Gastroesophageal sphincter (tissue), 4 donors: ENCODE measurements around the gene NGF. TPM values are rescaled to one million over a fixed set of nuclear protein-coding genes. Genes with fewer than 3 reads are reported as not detected.
"Not testable (repeated sequence)": the region's sequence is repeated elsewhere in the genome, so short reads cannot be mapped to it uniquely, and the experiment has no call there.

Experiments
- ATAC-seq: fragments of 150-250 bp; one replicate; pipeline ENCODE4 v1.9.1; 2016; ENCODE audit warnings: mild to moderate bottlenecking, moderate library complexity
- H3K27ac ChIP-seq, 4 donors: fragments of 200-600 bp; sonication (generic) in 3 of 4; 1 replicate in 3 of 4; 2 replicates in 1 of 4; pipeline ENCODE4 v1.5.1; 2016 to 2019
- H3K27me3 ChIP-seq: fragments of 200-600 bp; sonication (generic); one replicate; pipeline ENCODE4 v1.5.1; 2019
- H3K36me3 ChIP-seq, 2 donors: fragments of 200-600 bp; sonication (generic); one replicate each; pipeline ENCODE4 v1.5.1; 2019; ENCODE audit warnings: control low read depth in 1 of 2
- H3K4me1 ChIP-seq, 3 donors: fragments of 200-600 bp; sonication (generic); 1 replicate in 2 of 3; 2 replicates in 1 of 3; pipeline ENCODE4 v1.5.1; 2016 to 2019; ENCODE audit warnings: control low read depth in 2 of 3
- H3K4me3 ChIP-seq, 2 donors: fragments of 200-600 bp; sonication (generic); one replicate each; pipeline ENCODE4 v1.5.1; 2019; ENCODE audit warnings: mild to moderate bottlenecking in 1 of 2, moderate library complexity in 1 of 2
- H3K9me3 ChIP-seq, 3 donors: fragments of 200-600 bp; sonication (generic); one replicate each; pipeline ENCODE4 v1.5.1; 2017 to 2019; ENCODE audit warnings: control low read depth in 2 of 3
- EP300 ChIP-seq: sonication (generic); formaldehyde crosslinking; IDR thresholded peaks from one replicate; pipeline ENCODE4 v1.6.1; 2017; ENCODE audit warnings: antibody characterized with exemption, mild to moderate bottlenecking
- POLR2A ChIP-seq, 2 donors: fragments of 450-650 bp; IDR thresholded peaks; one replicate each; pipeline ENCODE4 v1.6.1; 2017; ENCODE audit warnings: antibody characterized with exemption in 2 of 2, mild to moderate bottlenecking in 2 of 2, moderate library complexity in 1 of 2
- POLR2AphosphoS5 ChIP-seq: sonication (generic); formaldehyde crosslinking; IDR thresholded peaks from one replicate; pipeline ENCODE4 v1.6.1; 2017; ENCODE audit warnings: antibody characterized with exemption
- whole genome bisulfite sequencing, 2 donors: methylation state at CpG; one replicate each; pipeline ENCODE4 v1.1.5; 2018; ENCODE audit warnings: low coverage in 1 of 2; 5-methylcytosine and 5-hydroxymethylcytosine counted together
- total RNA-seq, 4 donors: library from RNA; depleted of rRNA; stranded (reverse); fragments of >200 nt; gene quantifications; one replicate each; pipeline ENCODE4 v1.1.0, GENCODE V29; 2016
- TF ChIP-seq, protein P1 (sequence below), 4 experiments: fragments of 200-600 bp in 2 of 4; fragments of 450-650 bp in 2 of 4; sonication (generic) in 1 of 4; IDR thresholded peaks; one replicate each; pipeline ENCODE4 v1.5.1; 2017 to 2019; ENCODE audit warnings: antibody characterized with exemption in 4 of 4, mild to moderate bottlenecking in 2 of 4, moderate library complexity in 2 of 4

The NGF gene
- total RNA-seq, 4 donors from 2014 or later = 0.74 to 3.4 (median 2.1) TPM

DNA sequence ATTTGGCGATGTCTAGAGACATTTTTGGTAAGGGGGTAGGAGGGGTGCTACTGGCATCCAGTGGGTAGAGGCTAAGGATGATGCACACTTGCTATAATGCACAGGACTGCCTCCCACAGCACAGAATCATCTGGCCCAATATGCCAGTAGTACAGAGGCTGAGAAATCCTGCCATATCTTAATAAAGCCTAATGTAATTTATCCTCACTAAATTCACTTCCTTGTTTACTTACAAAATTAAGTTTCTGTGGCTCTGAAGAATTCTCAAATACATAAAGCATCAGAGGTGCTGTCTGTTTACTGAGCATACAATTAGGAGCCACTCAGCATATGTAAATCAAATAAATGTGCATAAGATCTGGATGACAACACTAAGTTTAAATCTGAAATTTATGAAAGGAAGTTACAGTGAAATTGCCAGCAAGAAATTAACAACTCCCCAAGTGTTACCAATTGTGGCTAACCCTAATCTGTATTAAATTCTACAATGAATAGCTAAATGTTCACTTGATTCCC is 26.5 kb downstream of the NGF start:
- no peak for ATAC-seq
- WGBS, 2 donors = 100% methylated on average over 1 of the region's 1 CpG
- H3K4me3 ChIP-seq = no peak overlapping the region
- peaks cover 0 to 22% (median 4%) of the 10 kb centered on the region in 3 donors for H3K4me1 ChIP-seq
- H3K36me3 ChIP-seq = no peaks in the 10 kb centered on the region
- H3K27ac ChIP-seq = no peak overlapping the region
- no peaks in the 10 kb centered on the region for H3K9me3 ChIP-seq
- TF ChIP-seq POLR2AphosphoS5 (no peak), POLR2A (IDR thresholded peaks at IDR 0.05) (no peak), EP300 (no peak)
- TF ChIP-seq, protein P1, sequence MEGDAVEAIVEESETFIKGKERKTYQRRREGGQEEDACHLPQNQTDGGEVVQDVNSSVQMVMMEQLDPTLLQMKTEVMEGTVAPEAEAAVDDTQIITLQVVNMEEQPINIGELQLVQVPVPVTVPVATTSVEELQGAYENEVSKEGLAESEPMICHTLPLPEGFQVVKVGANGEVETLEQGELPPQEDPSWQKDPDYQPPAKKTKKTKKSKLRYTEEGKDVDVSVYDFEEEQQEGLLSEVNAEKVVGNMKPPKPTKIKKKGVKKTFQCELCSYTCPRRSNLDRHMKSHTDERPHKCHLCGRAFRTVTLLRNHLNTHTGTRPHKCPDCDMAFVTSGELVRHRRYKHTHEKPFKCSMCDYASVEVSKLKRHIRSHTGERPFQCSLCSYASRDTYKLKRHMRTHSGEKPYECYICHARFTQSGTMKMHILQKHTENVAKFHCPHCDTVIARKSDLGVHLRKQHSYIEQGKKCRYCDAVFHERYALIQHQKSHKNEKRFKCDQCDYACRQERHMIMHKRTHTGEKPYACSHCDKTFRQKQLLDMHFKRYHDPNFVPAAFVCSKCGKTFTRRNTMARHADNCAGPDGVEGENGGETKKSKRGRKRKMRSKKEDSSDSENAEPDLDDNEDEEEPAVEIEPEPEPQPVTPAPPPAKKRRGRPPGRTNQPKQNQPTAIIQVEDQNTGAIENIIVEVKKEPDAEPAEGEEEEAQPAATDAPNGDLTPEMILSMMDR (IDR thresholded peaks at IDR 0.05) = no peak
- no peaks in the 10 kb centered on the region for H3K27me3 ChIP-seq

DNA sequence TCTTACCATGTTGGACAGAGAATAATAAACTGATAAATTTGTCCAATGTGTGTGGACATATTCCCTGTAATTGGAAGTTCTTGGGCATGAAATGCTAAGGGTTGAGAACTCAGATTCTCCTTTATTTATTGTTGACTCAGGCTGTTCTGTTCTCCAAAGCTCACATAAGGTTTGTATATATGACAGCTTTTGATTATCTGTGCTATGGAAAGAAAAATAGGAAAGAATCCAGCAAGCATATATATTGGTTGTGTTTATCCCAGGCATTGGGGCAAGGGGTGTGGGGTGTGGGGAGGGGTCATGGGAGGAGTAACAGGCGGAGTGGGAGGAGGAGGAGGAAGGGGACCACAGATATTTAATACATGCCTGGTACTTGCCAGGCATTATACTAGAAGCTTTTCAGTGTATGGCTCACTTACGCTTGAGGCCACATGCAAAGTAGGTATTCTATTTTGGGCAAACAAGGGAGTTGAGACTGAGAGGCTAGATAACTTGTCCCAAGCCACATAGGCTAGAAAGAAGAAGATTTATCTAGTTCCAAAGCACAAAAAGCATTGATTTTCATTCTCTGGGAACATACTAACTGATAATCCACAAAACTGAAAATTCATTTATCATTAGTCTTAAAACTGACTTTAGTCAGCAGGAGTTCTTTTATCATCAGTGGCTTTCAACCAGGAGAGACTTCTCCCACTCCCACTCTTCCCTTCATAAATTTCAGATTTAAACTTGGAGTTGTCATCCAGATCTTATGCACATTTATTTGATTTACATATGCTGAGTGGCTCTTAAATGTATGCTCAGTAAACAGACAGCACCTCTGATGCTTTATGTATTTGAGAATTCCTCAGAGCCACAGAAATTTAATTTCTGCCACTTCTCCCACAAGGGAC is 27.2 kb downstream of the NGF start:
- WGBS, 2 donors = 100% methylated on average over 1 to 2 of the region's 2 CpGs
- TF ChIP-seq POLR2A (IDR thresholded peaks at IDR 0.05) (no peak), EP300 (no peak), POLR2AphosphoS5 (no peak)
- TF ChIP-seq, protein P1 (IDR thresholded peaks at IDR 0.05) = no peak
- Histone ChIP-seq H3K27ac (no peak overlapping the region), H3K27me3 (no peaks in the 10 kb centered on the region), H3K9me3 (no peaks in the 10 kb centered on the region), H3K4me3 (no peak overlapping the region), H3K4me1 (peaks cover 0 to 22% (median 4%) of the 10 kb centered on the region in 3 donors), H3K36me3 (no peaks in the 10 kb centered on the region)
- ATAC-seq = no peak

GRCh38 chr1:115309504-115309903 is 28.5 kb downstream of the NGF start:
- not testable (repeated sequence) for H3K9me3 ChIP-seq, H3K4me3 ChIP-seq, H3K27me3 ChIP-seq, ATAC-seq, H3K36me3 ChIP-seq, H3K27ac ChIP-seq
- peaks cover 0 to 14% (median 4%) of the 10 kb centered on the region in 3 donors for H3K4me1 ChIP-seq

DNA sequence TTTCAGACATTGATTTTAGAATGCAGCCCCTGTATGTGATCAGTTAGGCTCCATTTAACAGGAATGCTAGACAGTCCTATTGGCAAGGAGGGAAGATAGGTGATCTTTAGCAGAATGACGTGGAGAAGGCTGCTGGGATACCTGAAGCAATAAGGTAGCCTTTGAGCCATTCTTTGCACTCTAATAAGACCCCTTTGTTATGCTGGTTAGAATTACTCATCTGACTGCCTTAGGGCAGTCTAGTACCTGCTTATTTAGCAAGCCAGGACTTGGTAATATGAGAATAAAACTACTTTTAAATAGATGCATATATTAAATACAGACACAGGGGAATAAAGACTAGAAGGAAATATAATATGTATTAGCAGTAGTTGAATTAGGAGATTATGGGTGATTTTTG is 29.1 kb downstream of the NGF start:
- 80 to 86% methylated on average over 1 of the region's 1 CpG for WGBS, 2 donors
- TF ChIP-seq, protein P1 (IDR thresholded peaks at IDR 0.05) = no peak
- TF ChIP-seq EP300 = no peak
- TF ChIP-seq POLR2AphosphoS5 = no peak
- no peak for TF ChIP-seq POLR2A (IDR thresholded peaks at IDR 0.05)
- H3K9me3 ChIP-seq = no peaks in the 10 kb centered on the region
- no peaks in the 10 kb centered on the region for H3K36me3 ChIP-seq
- no peak overlapping the region for H3K27ac ChIP-seq
- H3K4me1 ChIP-seq = peaks cover 0 to 8% (median 0%) of the 10 kb centered on the region in 3 donors
- no peak overlapping the region for H3K4me3 ChIP-seq
- no peaks in the 10 kb centered on the region for H3K27me3 ChIP-seq
- ATAC-seq = no peak

DNA sequence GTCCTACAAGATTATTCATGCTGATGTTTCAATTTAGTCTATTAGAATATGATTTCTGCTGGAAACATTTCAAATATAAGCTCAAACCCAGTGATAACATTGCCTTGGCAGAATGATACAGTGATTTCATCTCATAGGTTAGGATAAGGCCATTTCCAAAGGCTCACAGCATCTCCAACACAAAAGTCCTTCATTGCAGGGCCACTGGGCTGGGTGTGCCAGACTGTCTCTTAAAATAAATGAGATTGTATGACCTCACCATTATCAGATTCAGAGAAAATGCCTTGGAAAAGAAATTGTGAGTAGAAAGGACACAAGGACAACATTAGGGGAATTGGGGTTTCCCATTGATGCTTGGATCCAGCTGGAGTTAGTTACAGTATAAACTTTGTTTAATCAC is 30.4 kb downstream of the NGF start:
- peaks cover 0 to under 1% (median 0%) of the 10 kb centered on the region in 3 donors for H3K4me1 ChIP-seq
- H3K9me3 ChIP-seq = no peaks in the 10 kb centered on the region
- H3K27me3 ChIP-seq = no peaks in the 10 kb centered on the region
- no peak for TF ChIP-seq EP300
- no peak for TF ChIP-seq POLR2A (IDR thresholded peaks at IDR 0.05)
- ATAC-seq = no peak
- H3K36me3 ChIP-seq = no peaks in the 10 kb centered on the region
- no peak overlapping the region for H3K4me3 ChIP-seq
- no peak overlapping the region for H3K27ac ChIP-seq

GRCh38 chr1:115306146-115306545 is 31.9 kb downstream of the NGF start:
- H3K4me1 ChIP-seq = peaks cover 0 to 2% (median 0%) of the 10 kb centered on the region in 3 donors
- no peak overlapping the region for H3K27ac ChIP-seq
- H3K9me3 ChIP-seq = no peaks in the 10 kb centered on the region
- WGBS, 2 donors = 75 to 91% methylated on average over 2 of the region's 2 CpGs
- no peaks in the 10 kb centered on the region for H3K27me3 ChIP-seq
- no peak for ATAC-seq
- TF ChIP-seq POLR2AphosphoS5 = no peak
- no peak for TF ChIP-seq POLR2A (IDR thresholded peaks at IDR 0.05)
- TF ChIP-seq EP300 = no peak
- TF ChIP-seq, protein P1 (IDR thresholded peaks at IDR 0.05) = no peak
- H3K4me3 ChIP-seq = no peak overlapping the region
- H3K36me3 ChIP-seq = no peaks in the 10 kb centered on the region
